H1 (cell line): ENCODE measurements around the gene TUBGCP2. TPM values are rescaled to one million over a fixed set of nuclear protein-coding genes. Genes with fewer than 3 reads are reported as not detected.

ENCODE experiments used
- CTCF ChIA-PET: fragments of 300-600 bp; sonication (Branson Sonifier 250); formaldehyde crosslinking; loops from one replicate; lab custom pipeline; 2021; ENCODE audit not compliant: partially characterized antibody; lab: Charles Lee
- POLR2A ChIA-PET: fragments of 300-600 bp; sonication (Branson Sonifier 250); formaldehyde crosslinking; loops from one replicate; lab custom pipeline; 2021; ENCODE audit warnings: inconsistent platforms; ENCODE audit not compliant: partially characterized antibody; lab: Charles Lee
- DNase-seq, 2 experiments: peaks; one replicate each; pipeline versions ENCODE4 v3.0.0 to v3.0.0-alpha.2; 2010 to 2022; ENCODE audit warnings: low spot score in 2 of 2, low read depth in 1 of 2, mixed read lengths in 1 of 2
- FAIRE-seq: peaks from 2 replicates; lab custom pipeline; 2011; peaks lifted over from hg19 to GRCh38; lab: Jason Lieb, UNC
- H2AFZ ChIP-seq: 2 replicates; pipeline ENCODE4 v1.8.1; 2012; ENCODE audit warnings: low read length, inconsistent platforms
- H2AK5ac ChIP-seq: 2 replicates; pipeline ENCODE4 v1.6.1; 2013; ENCODE audit warnings: low read depth, low read length
- H2BK120ac ChIP-seq: replicated peaks from 2 replicates; pipeline ENCODE3; 2013; ENCODE audit warnings: low read depth, low read length, inconsistent platforms
- H2BK12ac ChIP-seq: 2 replicates; pipeline ENCODE4 v1.6.1; 2013; ENCODE audit warnings: low read depth, low read length
- H2BK15ac ChIP-seq: 2 replicates; pipeline ENCODE4 v1.6.1; 2013; ENCODE audit warnings: low read length
- H2BK20ac ChIP-seq: 2 replicates; pipeline ENCODE4 v1.6.1; 2013; ENCODE audit warnings: low read length
- H2BK5ac ChIP-seq: 2 replicates; pipeline ENCODE4 v1.6.1; 2013; ENCODE audit warnings: low read depth, low read length
- H3K14ac ChIP-seq: 2 replicates; pipeline ENCODE4 v1.6.1; 2013; ENCODE audit warnings: inconsistent platforms; ENCODE audit not compliant: insufficient read length
- H3K18ac ChIP-seq: 2 replicates; pipeline ENCODE4 v1.6.1; 2013; ENCODE audit warnings: low read length; ENCODE audit errors: extremely low read depth
- H3K23ac ChIP-seq: 2 replicates; pipeline ENCODE4 v1.6.1; 2013; ENCODE audit warnings: inconsistent platforms; ENCODE audit not compliant: insufficient read length
- H3K23me2 ChIP-seq: 2 replicates; pipeline ENCODE4 v1.6.1; 2013; ENCODE audit warnings: low read depth, low read length
- H3K27ac ChIP-seq: 2 replicates; pipeline ENCODE4 v1.6.1; 2011; ENCODE audit warnings: low read depth, low read length, inconsistent platforms
- H3K27me3 ChIP-seq, 4 experiments: replicated peaks in 1 of 4; 1 replicate in 1 of 4; 2 replicates in 3 of 4; pipeline versions ENCODE4 v1.6.1 to v1.8.1; 2011 to 2013; ENCODE audit warnings: low read length in 3 of 4, mild to moderate bottlenecking in 3 of 4, inconsistent platforms in 2 of 4, mixed read lengths in 2 of 4, moderate library complexity in 1 of 4; ENCODE audit not compliant: control insufficient read depth in 3 of 4, insufficient read depth in 3 of 4; ENCODE audit errors: extremely low read depth in 1 of 4
- H3K36me3 ChIP-seq, 4 experiments: 2 replicates each; pipeline versions ENCODE4 v1.6.1 to v1.8.1; 2011 to 2013; ENCODE audit warnings: mild to moderate bottlenecking in 4 of 4, low read length in 3 of 4, moderate library complexity in 2 of 4, control low read depth in 1 of 4, inconsistent platforms in 1 of 4; ENCODE audit not compliant: insufficient read depth in 4 of 4, control insufficient read depth in 2 of 4
- H3K4ac ChIP-seq: replicated peaks from 2 replicates; pipeline ENCODE3; 2013; ENCODE audit warnings: low read length, low read depth, mixed read lengths, inconsistent platforms; ENCODE audit not compliant: insufficient read length
- H3K4me1 ChIP-seq, 4 experiments: replicated peaks in 1 of 4; 1 replicate in 1 of 4; 2 replicates in 3 of 4; pipeline versions ENCODE4 v1.6.1 to v1.8.1; 2011 to 2013; ENCODE audit warnings: low read length in 3 of 4, inconsistent platforms in 2 of 4, mixed read lengths in 1 of 4; ENCODE audit not compliant: insufficient read depth in 4 of 4, control insufficient read depth in 3 of 4
- H3K4me2 ChIP-seq, 2 experiments: 2 replicates each; pipeline versions ENCODE4 v1.6.1 to v1.8.1; 2011 to 2013; ENCODE audit warnings: low read depth in 2 of 2, low read length in 2 of 2, control low read depth in 1 of 2, inconsistent platforms in 1 of 2, mild to moderate bottlenecking in 1 of 2; ENCODE audit not compliant: insufficient read depth in 1 of 2
- H3K4me3 ChIP-seq, 4 experiments: fragments of 200-600, 300-600 bp in 1 of 4; sonication (generic), shearing (Covaris generic), sonication (Bioruptor Twin) in 1 of 4; 2 replicates each; pipeline versions ENCODE4 v1.5.1 to v1.8.1; 2011 to 2016; ENCODE audit warnings: low read length in 4 of 4, low read depth in 3 of 4, control low read depth in 2 of 4, inconsistent platforms in 2 of 4, mild to moderate bottlenecking in 2 of 4, mixed read lengths in 1 of 4, moderate library complexity in 1 of 4; ENCODE audit not compliant: insufficient read depth in 2 of 4; ENCODE audit errors: extremely low read depth in 1 of 4
- H3K56ac ChIP-seq: replicated peaks from 2 replicates; pipeline ENCODE3; 2013; ENCODE audit warnings: low read depth, mild to moderate bottlenecking, mixed read lengths, low read length, inconsistent platforms; ENCODE audit not compliant: insufficient read length
- H3K79me1 ChIP-seq: 2 replicates; pipeline ENCODE4 v1.6.1; 2013; ENCODE audit warnings: low read depth, low read length, control low read depth
- H3K79me2 ChIP-seq, 2 experiments: 2 replicates each; pipeline versions ENCODE4 v1.6.1 to v1.8.1; 2012 to 2013; ENCODE audit warnings: low read length in 2 of 2, mild to moderate bottlenecking in 2 of 2, inconsistent platforms in 1 of 2; ENCODE audit not compliant: insufficient read depth in 2 of 2, control insufficient read depth in 1 of 2
- H3K9ac ChIP-seq, 4 experiments: replicated peaks in 1 of 4; 1 replicate in 1 of 4; 2 replicates in 3 of 4; pipeline versions ENCODE4 v1.6.1 to v1.8.1; 2011 to 2013; ENCODE audit warnings: low read depth in 3 of 4, low read length in 3 of 4, control low read depth in 2 of 4, mild to moderate bottlenecking in 2 of 4, moderate library complexity in 2 of 4, inconsistent platforms in 1 of 4; ENCODE audit errors: extremely low read depth in 1 of 4
- H3K9me3 ChIP-seq, 2 experiments: 2 replicates each; pipeline versions ENCODE4 v1.6.1 to v1.8.1; 2012 to 2013; ENCODE audit warnings: mild to moderate bottlenecking in 2 of 2, moderate library complexity in 2 of 2, control low read depth in 1 of 2, inconsistent platforms in 1 of 2, low read depth in 1 of 2, low read length in 1 of 2, mixed read lengths in 1 of 2; ENCODE audit not compliant: insufficient read depth in 2 of 2
- H4K20me1 ChIP-seq, 2 experiments: replicated peaks in 1 of 2; 2 replicates each; pipeline versions ENCODE3 to v1.8.1; 2011 to 2013; ENCODE audit warnings: inconsistent platforms in 2 of 2, low read length in 2 of 2, mild to moderate bottlenecking in 1 of 2; ENCODE audit not compliant: insufficient read depth in 2 of 2, control insufficient read depth in 1 of 2
- H4K5ac ChIP-seq: 2 replicates; pipeline ENCODE4 v1.6.1; 2013; ENCODE audit warnings: low read length, low read depth, mixed read lengths, inconsistent platforms; ENCODE audit not compliant: insufficient read length
- H4K8ac ChIP-seq: 2 replicates; pipeline ENCODE4 v1.8.0; 2013; ENCODE audit warnings: mild to moderate bottlenecking, moderate library complexity, low read length, inconsistent platforms; ENCODE audit not compliant: insufficient read depth; ENCODE audit errors: extremely low read depth
- H4K91ac ChIP-seq: replicated peaks from 2 replicates; pipeline ENCODE3; 2013; ENCODE audit warnings: low read length, mixed read lengths, inconsistent platforms; ENCODE audit not compliant: insufficient read length
- ASH2L ChIP-seq: fragments of 200-600, 300-600 bp; sonication (generic); IDR thresholded peaks from one replicate; pipeline ENCODE4 v1.7.1; 2017; ENCODE audit warnings: low read length
- CBX5 ChIP-seq: fragments of 300-800, 300-1000 bp; sonication (generic); IDR thresholded peaks from 2 replicates; pipeline ENCODE4 v1.7.1; 2016; ENCODE audit warnings: antibody characterized with exemption, low read length, low read depth
- EGR1 ChIP-seq: IDR thresholded peaks from 2 replicates; pipeline ENCODE4 v1.6.1; 2011; ENCODE audit warnings: low read depth, low read length, borderline replicate concordance
- MAFK ChIP-seq: IDR thresholded peaks from 2 replicates; pipeline ENCODE4 v1.6.1; 2012; ENCODE audit warnings: low read depth, mild to moderate bottlenecking, improper control_type of control experiment, low read length
- NANOG ChIP-seq: IDR thresholded peaks from 2 replicates; pipeline ENCODE4 v1.6.1; 2011; ENCODE audit warnings: low read length, low read depth, mild to moderate bottlenecking, inconsistent platforms; ENCODE audit not compliant: insufficient read depth, poor library complexity, severe bottlenecking
- RNF2 ChIP-seq: fragments of 200-900, 300-1000 bp; sonication (generic); IDR thresholded peaks from 2 replicates; pipeline ENCODE4 v1.7.1; 2016; ENCODE audit warnings: borderline replicate concordance, low read depth, mild to moderate bottlenecking, antibody characterized with exemption, low read length; ENCODE audit not compliant: poor library complexity, severe bottlenecking; ENCODE audit errors: missing control alignments
- SUZ12 ChIP-seq: fragments of 200-600 bp; sonication (generic); IDR thresholded peaks from 2 replicates; pipeline ENCODE4 v1.6.1; 2012; ENCODE audit warnings: mild to moderate bottlenecking, inconsistent platforms, low read length, moderate library complexity, mixed read lengths
- TCF12 ChIP-seq: IDR thresholded peaks from 2 replicates; pipeline ENCODE4 v1.6.1; 2011; ENCODE audit warnings: low read depth, mild to moderate bottlenecking, low read length
- TEAD4 ChIP-seq: IDR thresholded peaks from 2 replicates; pipeline ENCODE4 v1.6.1; 2012; ENCODE audit warnings: low read depth, low read length, inconsistent platforms, mixed read lengths
- WGBS, 2 experiments: shearing (Covaris generic) in 1 of 2; methylation state at CpG; one replicate each; pipeline versions ENCODE4 v1.1.6 to v1.1.7; 2013 to 2015; ENCODE audit warnings: low lambda C conversion rate in 2 of 2, mixed read lengths in 2 of 2, inconsistent platforms in 1 of 2, low coverage in 1 of 2, missing lambda C conversion rate in 1 of 2; ENCODE audit not compliant: insufficient replicate concordance in 2 of 2, insufficient coverage in 1 of 2, insufficient read length in 1 of 2; ENCODE audit errors: extremely low coverage in 1 of 2, missing lambda C conversion rate in 1 of 2; 5-methylcytosine and 5-hydroxymethylcytosine counted together
- polyA plus RNA-seq, 7 experiments: library from polyadenylated mRNA; depleted of rRNA in 3 of 7; stranded (reverse) in 5 of 7; unstranded in 2 of 7; fragments of >200 nt in 5 of 7; fragments of 200-250 nt in 2 of 7; gene quantifications; 1 replicate in 5 of 7; 2 replicates in 1 of 7; 4 replicates in 1 of 7; pipeline versions ENCODE4 v1.2.1 to v1.2.3, GENCODE V29; 2011 to 2013; ENCODE audit warnings: missing spikeins in 2 of 7, mixed read lengths in 2 of 7
- total RNA-seq: library from RNA; stranded (reverse); fragmentation: NEBNext Ultra II Directional; extraction: Animal tissue kit (Norgen Biotek cat#: 25700); gene quantifications from 2 replicates; pipeline ENCODE4 v1.2.1, GENCODE V29; 2021
- TF ChIP-seq, protein P1 (sequence below): IDR thresholded peaks from 2 replicates; pipeline ENCODE4 v1.6.1; 2012; ENCODE audit warnings: inconsistent platforms

The TUBGCP2 gene
- total and polyA plus RNA-seq, 2 of the 8 experiments (the other 6 are each of a cell fraction or from before 2014, with no cell fraction given), result 34.9 to 51.9 TPM

DNA sequence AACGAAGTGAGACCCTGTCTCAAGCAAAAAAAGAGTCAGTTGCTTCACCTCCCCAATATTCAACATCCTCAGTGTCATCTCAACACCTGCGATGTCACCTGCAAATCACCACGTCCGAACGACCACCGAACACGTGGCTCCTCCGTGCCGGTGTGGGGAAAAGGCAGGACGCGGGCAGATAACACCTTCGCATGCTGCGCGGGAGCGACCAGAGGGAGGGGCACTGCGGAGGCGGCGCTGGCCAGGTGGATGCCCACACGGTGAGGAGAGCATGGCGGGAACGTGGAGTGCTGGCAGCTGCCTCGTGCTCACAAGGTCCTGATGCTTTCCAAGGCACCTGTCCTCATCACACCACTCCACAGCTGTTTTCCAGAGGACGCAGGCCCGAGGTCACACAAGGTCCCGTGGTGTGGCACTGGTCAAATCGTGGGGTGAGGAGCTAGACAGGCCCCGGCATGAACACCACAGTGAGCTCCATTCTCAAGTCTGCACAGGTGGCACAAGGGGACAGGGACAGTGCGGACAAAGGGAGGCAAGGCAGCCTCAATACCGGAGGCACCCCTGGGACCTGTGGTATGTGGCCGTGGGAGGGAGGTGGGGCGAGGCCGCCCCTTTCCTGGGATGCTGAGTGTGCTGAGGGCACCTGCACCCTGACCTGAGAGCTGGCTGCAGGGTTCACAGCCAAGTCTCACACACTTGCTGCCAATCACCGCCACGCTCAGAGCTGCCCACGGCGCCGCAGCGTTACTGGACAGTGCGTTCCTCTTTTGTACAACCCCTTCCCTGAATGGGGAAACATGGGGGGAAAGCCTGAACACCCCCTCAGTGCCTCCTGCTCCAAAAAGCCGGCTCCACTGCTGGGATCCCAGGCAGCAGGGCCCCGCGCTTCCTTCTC, 13.0 kb downstream of the TUBGCP2 start:
- Histone ChIP-seq H3K23me2 (no peaks in the 10 kb centered on the region), H3K4me2 (no peak overlapping the region), H4K8ac (peak overlapping the region; percentile 71; the same call in 1 of the 2 replicates), H3K14ac (no peak overlapping the region), H4K5ac (no peak overlapping the region), H3K4me3 (no peak overlapping the region), H3K9ac (no peak overlapping the region; a peak in 2 of 7 replicates), H2BK5ac (no peak overlapping the region; the same call in 1 of the 2 replicates), H2BK12ac (no peak overlapping the region), H3K79me1 (no peaks in the 10 kb centered on the region), H4K20me1 (peaks cover 0 to 7% of the 10 kb centered on the region in 2 experiments), H3K36me3 (peaks cover 27 to 62% (median 52%) of the 10 kb centered on the region in 4 experiments), H3K4me1 (no peaks in the 10 kb centered on the region), H3K18ac (no peak overlapping the region), H2BK120ac (no peak overlapping the region), H2BK20ac (no peak overlapping the region), H3K4ac (no peak overlapping the region), H2AK5ac (no peak overlapping the region), H3K23ac (no peak overlapping the region), H2BK15ac (no peak overlapping the region), H3K27ac (no peak overlapping the region), H4K91ac (no peak overlapping the region), H3K79me2 (no peaks in the 10 kb centered on the region), H3K27me3 (no peaks in the 10 kb centered on the region), H3K56ac (no peak overlapping the region), H2AFZ (no peak overlapping the region), H3K9me3 (no peaks in the 10 kb centered on the region)
- DNase-seq (no peak), FAIRE-seq (no peak)
- ChIA-PET CTCF (interaction anchor here (1.1 to 3.8 kb wide), 3 partner anchors 8 to 16 kb away, joined by 3 to 21 read pairs (median 9); no protein-coding TSS in a partner anchor), POLR2A (no interaction called here)
- 93% methylated on average over 41 of the region's 42 CpGs; no CpG with 5 or more reads in 1 of the 2 experiments for WGBS, 2 experiments
- TF ChIP-seq NANOG (no peak), CBX5 (no peak), ASH2L (no peak), MAFK (no peak), TCF12 (no peak), SUZ12 (no peak), RNF2 (no peak), TEAD4 (no peak), EGR1 (no peak)
- TF ChIP-seq, protein P1, sequence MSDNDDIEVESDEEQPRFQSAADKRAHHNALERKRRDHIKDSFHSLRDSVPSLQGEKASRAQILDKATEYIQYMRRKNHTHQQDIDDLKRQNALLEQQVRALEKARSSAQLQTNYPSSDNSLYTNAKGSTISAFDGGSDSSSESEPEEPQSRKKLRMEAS, result no peak
